ENCODE measurements around the gene CDC42BPB. TPM values are rescaled to one million over a fixed set of nuclear protein-coding genes. Genes with fewer than 3 reads are reported as not detected.
A peak's percentile ranks its signal among the peaks of the same experiment; 100 is the strongest.

CDC42BPB gene
- total and polyA plus RNA-seq, 2 of the 13 experiments (the other 11 are each of a cell fraction or from before 2014, with no cell fraction given): 19.7 to 32.3 TPM

- peak; percentile 90 for TF ChIP-seq ZBTB10 (CRISPR knock-in tag; IDR thresholded peaks at IDR 0.05; ENCODE audit: borderline replicate concordance)
- TF ChIP-seq ELF4 (CRISPR knock-in tag; IDR thresholded peaks at IDR 0.05; ENCODE audit: borderline replicate concordance): no peak
- no peak for TF ChIP-seq NFE2L1 (CRISPR knock-in tag; IDR thresholded peaks at IDR 0.05; ENCODE audit: borderline replicate concordance)
- TF ChIP-seq JDP2 (CRISPR knock-in tag; IDR thresholded peaks at IDR 0.05; ENCODE audit: borderline replicate concordance): peak; percentile 42; the same call in 1 of the 2 replicates
- peak; percentile 58; the same call in 1 of the 2 replicates for TF ChIP-seq ZNF639 (CRISPR knock-in tag; conservative IDR thresholded peaks at IDR 0.05)
- TF ChIP-seq YEATS2 (CRISPR knock-in tag; IDR thresholded peaks at IDR 0.05; ENCODE audit: borderline replicate concordance): no peak; the same call in 1 of the 2 replicates
- peak; percentile 70 for TF ChIP-seq YY1 (IDR thresholded peaks at IDR 0.05; ENCODE audit: insufficient read depth, insufficient replicate concordance, low read depth, low read length)
- TF ChIP-seq ZNF263 (CRISPR knock-in tag; IDR thresholded peaks at IDR 0.05): peak; percentile 19; the same call in 1 of the 2 replicates
- TF ChIP-seq FOXA3 (CRISPR knock-in tag; IDR thresholded peaks at IDR 0.05): peak; percentile 77
- TF ChIP-seq SIN3B (IDR thresholded peaks at IDR 0.05; ENCODE audit: low read length): no peak
- peak; percentile 24; the same call in 1 of the 2 replicates for TF ChIP-seq TGIF2 (CRISPR knock-in tag; IDR thresholded peaks at IDR 0.05)
- peak; percentile 63; the same call in 1 of the 2 replicates for TF ChIP-seq ARID4A (CRISPR knock-in tag; IDR thresholded peaks at IDR 0.05; ENCODE audit: borderline replicate concordance)
- TF ChIP-seq ZNF558 (CRISPR knock-in tag; IDR thresholded peaks at IDR 0.05; ENCODE audit: borderline replicate concordance): peak; percentile 80; the same call in 1 of the 2 replicates
- peak; percentile 100 for TF ChIP-seq SRSF1 (optimal IDR thresholded peaks at IDR 0.05; ENCODE audit: low read depth, low read length)
- peak; percentile 91 for TF ChIP-seq MED13 (CRISPR knock-in tag; IDR thresholded peaks at IDR 0.05)
- TF ChIP-seq HOXD1 (CRISPR knock-in tag; IDR thresholded peaks at IDR 0.05): peak; percentile 84; the same call in 1 of the 2 replicates
- TF ChIP-seq TBL1XR1 (IDR thresholded peaks at IDR 0.05; ENCODE audit: borderline replicate concordance, low read length, partially characterized antibody): peak; percentile 77
- no peak for TF ChIP-seq ZNF850 (CRISPR knock-in tag; conservative IDR thresholded peaks at IDR 0.05)
- no peak for TF ChIP-seq CCAR2 (optimal IDR thresholded peaks at IDR 0.05; ENCODE audit: low read depth, low read length)
- no peak for TF ChIP-seq XBP1 (CRISPR knock-in tag; IDR thresholded peaks at IDR 0.05)
- TF ChIP-seq SPEN (CRISPR knock-in tag; IDR thresholded peaks at IDR 0.05; ENCODE audit: low read depth): peak; percentile 70
- TF ChIP-seq MXI1 (IDR thresholded peaks at IDR 0.05; ENCODE audit: borderline replicate concordance, low read depth, low read length): peak; percentile 49; the same call in 1 of the 3 replicates
Measured at GRCh38 chr14:103099081-103099732, 41.9 kb upstream of the CDC42BPB start (continued).
